NCI-H146 (cell line): Measurements from ENCODE around the gene PPP1R16B.

Source experiments
- DNase-seq: peaks from one replicate; lab custom pipeline; 2025; lab: John Stamatoyannopoulos, UW

The PPP1R16B gene

DNA sequence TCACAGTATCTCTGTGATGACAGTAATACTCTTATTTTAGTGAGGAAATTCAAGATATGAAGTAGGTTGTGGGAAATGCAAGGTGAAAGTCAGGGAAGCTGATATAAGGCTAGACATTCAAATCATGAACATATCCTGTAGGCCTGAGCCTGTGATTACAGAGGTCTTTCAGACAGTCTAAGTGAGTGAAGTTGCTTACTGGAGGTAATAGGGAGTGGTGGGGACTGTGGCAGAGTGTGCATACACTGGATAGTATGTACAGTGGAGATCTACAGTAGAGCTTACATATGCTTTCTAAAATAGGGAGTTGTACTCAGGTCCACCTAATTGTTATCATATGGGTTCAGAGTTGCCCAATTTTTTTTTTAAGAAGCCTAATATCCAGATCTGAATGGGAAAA is 159.8 kb downstream of the PPP1R16B start:
- DNase-seq = no peak

- DNase-seq = no peak
Observed at GRCh38 chr20:38968090-38968489, 162.6 kb downstream of the PPP1R16B start.

DNA sequence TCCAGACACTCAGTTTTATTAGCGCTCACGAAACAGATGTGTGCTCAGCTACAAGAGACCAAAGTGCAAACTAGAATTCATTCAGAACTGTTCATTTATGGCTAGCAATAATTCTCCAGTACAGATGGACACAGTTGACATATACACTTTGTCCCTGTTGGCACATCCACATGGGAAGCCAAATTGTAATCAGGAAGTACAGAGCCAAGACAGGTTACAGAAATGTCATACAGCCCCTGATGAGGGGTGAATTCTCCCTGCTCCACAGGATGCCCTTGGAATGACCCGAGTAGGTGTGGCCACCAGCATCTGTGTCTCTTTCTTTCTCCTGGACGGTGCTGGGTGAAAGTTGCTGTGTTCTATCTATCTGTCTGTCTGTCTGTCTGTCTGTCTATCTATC is 164.2 kb downstream of the PPP1R16B start:
- no peak for DNase-seq

DNA sequence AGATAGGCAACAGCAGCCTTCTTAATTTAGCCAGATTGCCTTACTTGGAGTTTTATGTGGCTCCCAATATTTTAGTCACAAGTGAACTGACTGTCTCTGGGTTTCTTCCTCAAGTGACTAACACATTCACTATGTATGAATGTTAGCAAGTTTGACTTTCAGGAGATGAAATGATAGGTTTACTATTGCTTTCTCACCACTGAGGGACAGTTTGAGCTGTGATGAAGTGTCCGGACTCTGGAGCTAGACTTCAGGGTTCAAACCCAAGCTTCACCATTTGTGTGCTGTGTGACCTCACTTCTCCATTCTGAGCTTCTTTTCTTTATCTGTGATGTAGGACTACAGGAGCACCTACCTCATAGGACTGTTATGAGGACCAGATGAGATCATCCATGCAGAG is 164.8 kb downstream of the PPP1R16B start:
- DNase-seq = no peak
